Activated CD4-positive, alpha-beta T cell treated with anti-CD3 and anti-CD28 coated beads, Interleukin-10, Interleukin-2, amounts not matched to agents 100 ng/mL and 50 ng/mL, durations not matched to agents 16 hours and 8 hours (primary cell): ENCODE data around the gene RAP2A.

ENCODE experiments used
- DNase-seq: peaks from one replicate; pipeline ENCODE4 v3.0.0-alpha.2; 2020

The RAP2A gene

GRCh38 chr13:97456047-97456446, 22.1 kb downstream of the RAP2A start:
- DNase-seq, result no peak

DNA sequence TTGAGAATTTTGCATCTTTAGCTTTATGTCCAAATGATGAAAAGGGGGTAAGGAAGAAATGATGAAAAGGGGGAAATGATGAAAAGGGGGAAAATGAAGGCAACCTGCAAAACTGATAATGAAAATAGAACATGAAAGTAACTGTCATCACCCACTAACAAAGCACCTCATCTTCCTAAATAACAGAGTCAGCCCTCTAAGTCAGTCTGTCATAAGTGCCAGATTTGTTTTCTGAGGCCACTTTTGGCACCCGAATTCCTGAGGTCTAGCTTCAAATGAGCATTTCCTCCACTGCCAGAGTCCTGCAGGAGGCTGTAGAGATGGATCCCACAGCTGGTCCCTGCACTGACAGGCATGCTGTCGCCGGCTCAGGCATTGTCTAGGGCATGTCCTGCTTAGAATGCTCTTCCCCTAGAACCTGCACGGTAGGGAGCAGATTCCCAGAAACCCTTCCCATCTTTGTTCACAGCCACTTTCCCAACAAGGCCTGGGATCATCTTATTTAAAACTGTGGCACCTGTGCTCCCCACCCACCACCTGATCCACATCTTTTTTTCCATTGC, 25.3 kb downstream of the RAP2A start:
- no peak for DNase-seq

DNA sequence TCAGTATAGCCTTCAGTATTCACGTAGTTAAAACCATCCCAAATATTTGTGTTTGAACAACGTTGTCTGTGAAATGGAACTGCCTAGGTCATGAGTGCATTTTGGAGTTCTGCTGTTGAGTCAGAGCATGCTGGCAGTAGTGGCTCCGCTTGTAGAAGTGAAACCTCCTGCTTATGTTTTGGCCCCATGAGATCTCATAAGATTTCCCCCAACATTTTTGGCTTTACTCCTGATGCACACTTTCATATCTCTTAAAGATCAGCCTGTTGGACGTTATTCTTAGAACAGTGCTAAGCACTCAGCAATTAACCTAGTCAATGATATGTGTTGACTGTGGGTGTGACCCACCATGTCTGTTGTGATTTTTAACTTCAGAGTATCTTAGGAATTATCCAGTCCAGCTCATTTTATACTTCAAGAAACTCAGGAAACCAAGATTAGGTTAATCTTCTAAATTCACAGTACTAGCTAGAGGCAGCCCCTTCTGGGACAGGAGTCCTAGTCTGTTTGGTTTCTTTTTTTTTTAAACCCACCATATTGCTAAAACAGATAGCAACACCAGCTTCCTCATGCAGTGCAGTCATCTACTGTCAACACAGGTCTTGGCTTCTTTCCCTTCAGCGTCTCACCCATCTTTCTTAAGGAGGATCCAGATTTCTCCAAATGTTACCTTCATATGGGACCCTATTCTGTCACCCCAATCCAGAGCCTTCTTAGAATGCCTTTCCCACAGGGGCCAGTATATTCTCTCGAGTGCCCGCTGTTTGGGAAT, 26.2 kb downstream of the RAP2A start:
- peak; percentile 6 for DNase-seq

GRCh38 chr13:97460853-97461252, 26.9 kb downstream of the RAP2A start:
- DNase-seq, result no peak

- no peak for DNase-seq
Measured at GRCh38 chr13:97464561-97464960, 30.6 kb downstream of the RAP2A start.

- DNase-seq, result no peak
Measured at GRCh38 chr13:97466722-97467121, 32.8 kb downstream of the RAP2A start.

DNA sequence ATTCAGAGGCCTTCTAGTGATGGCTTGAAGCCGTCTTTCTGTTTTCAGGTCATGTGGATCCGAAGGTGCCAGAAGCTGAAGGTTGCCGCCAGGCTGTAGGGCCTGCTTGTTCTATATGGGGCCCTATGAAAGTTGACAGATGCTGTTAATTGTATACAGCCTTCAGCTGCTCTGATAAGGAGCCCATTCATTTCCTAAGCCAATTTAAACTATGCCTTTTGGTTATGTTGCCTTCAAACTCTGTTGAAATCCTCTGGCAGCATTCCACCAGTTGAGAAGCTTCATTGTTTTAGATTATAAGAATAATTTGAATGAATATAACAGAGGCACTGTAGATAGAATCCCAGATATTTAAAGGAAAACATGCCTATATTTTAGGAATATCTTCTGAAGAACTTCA, 34.4 kb downstream of the RAP2A start:
- no peak for DNase-seq

DNA sequence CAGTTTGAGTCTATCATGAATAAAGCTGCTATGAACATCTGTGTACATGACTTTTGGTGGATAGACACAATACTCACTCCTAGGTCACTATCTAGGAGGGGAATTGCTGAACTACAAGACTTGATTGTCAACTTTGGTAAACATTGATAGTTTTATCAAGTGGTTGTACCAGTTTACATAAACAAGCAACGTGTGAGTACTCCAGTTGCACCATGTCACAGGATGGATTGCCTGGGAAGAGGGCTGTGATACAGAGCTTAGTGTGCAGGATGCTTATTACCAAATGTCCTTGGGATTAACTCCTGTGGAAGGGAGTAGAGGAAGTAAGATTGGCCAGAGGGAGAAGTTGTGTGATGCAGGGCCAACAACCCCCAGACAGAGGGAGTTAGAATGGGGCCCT, 37.7 kb downstream of the RAP2A start:
- DNase-seq, result no peak

- no peak for DNase-seq
Measured at GRCh38 chr13:97474349-97474980, 40.5 kb downstream of the RAP2A start.

- DNase-seq, result no peak
Measured at GRCh38 chr13:97475011-97475410, 41.0 kb downstream of the RAP2A start.

DNA sequence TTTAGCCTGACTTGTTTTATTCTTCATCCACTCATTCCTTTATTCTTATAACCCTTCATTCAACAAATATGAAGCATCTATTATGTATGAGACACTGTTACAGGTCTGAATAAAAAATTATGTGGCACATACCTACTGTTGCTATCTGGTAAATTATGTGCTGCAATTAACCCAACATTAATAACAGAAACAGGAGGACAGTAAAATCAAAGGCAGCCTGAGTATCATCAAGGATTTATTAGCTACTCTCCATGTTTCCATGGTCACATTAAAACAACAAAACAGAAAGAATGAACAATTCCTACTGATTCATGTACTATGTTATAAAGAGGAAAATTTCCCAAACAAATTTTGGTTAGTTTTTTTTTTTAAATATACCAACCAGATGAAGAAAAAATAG, 43.9 kb downstream of the RAP2A start:
- DNase-seq, result no peak

GRCh38 chr13:97478247-97478646, 44.3 kb downstream of the RAP2A start:
- DNase-seq, result no peak

- no peak for DNase-seq
Measured at GRCh38 chr13:97483465-97483864, 49.5 kb downstream of the RAP2A start.

DNA sequence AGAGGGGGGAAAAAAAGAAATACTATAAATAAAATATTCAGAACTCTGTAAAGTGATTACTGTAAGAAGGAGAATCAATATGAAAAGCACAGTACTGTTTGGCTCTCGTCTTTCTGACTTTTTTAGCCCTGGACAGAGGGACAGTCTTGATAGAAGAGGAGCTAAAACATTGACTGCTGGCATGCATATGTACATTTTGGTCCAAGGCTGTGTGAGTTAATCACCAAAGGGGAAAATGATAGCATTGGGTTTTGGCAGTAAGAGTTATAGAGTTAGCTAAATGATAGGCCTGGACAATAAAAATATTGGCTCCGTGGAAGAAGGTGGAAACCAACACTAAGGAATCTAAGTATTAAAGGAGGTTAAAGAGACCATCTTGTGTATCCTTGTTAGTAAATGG, 50.3 kb downstream of the RAP2A start:
- DNase-seq, result no peak

DNA sequence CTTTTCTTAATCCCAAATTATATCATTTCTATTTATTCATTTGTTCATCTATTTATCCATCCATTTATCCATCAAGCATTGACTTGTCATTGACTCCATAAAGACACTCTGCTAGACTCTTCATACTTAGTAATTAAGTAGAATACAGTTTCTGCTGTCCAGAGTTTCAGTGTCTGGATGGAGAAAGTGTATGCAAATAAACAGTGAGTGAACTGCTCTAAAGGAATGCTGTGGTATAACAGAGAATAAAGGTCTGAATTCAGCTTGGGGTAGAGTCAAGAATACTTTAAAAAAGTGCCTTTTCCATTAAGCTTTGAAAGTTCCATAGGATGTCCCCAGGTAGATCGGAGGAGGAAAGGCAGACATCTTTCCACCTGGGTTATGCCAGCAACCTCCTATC, 51.4 kb downstream of the RAP2A start:
- DNase-seq, result no peak

GRCh38 chr13:97490702-97491307, 56.8 kb downstream of the RAP2A start:
- DNase-seq, result no peak

- DNase-seq, result no peak
Measured at GRCh38 chr13:97491452-97491851, 57.5 kb downstream of the RAP2A start.

DNA sequence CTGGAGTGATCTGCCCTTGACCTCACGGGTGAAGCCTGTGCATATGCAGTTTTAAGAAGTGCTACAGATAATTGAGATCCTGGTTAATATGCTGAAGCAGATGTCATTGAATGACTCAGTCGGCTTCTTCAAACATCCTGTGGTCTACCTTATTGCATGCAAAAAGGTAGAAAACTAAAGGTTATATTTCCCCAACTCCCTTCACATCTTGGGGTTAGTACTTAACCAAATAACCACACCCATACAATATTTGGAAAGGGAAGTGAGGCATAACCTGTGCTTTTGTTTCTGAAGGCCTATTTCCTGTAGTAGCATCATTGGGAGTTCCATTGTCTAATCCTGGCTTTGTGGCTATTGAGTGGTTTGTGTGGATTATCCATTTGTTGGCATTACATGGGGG, 58.3 kb downstream of the RAP2A start:
- DNase-seq, result peak; percentile 2

DNA sequence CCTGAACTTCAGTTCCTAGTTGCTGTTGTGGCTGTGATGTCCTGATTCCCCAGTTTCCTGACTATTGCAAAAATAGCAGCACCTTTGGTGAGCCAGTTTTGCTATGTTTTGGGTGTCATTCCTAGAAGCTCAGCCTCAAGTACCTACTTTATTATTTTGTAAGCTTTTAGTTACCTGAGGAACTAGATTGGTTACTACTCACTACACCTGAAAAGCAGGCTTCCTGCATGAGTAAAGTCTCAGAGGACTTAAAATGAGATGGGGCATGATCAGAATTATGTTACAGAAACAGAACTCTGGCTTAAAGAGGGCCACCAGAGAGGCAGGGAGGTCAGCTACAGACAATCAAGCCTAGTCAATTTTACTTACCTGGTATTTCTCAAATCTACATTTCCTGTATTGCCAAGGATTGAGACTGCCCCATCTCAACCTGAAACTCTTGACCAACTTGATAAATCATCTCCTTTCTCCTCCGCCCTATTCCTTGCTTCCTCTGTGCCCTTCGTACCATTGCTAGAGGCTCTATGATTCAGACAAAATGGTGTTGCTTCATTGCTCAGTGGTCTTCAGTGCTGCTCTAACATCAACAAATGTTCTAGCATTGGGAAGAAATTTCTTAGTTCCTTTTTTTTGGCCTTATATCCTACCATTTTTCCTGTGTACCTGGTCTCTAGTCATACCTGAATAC, 58.9 kb downstream of the RAP2A start:
- DNase-seq, result no peak

GRCh38 chr13:97493456-97493855, 59.5 kb downstream of the RAP2A start:
- no peak for DNase-seq

- no peak for DNase-seq
Measured at GRCh38 chr13:97495678-97496077, 61.7 kb downstream of the RAP2A start.

DNA sequence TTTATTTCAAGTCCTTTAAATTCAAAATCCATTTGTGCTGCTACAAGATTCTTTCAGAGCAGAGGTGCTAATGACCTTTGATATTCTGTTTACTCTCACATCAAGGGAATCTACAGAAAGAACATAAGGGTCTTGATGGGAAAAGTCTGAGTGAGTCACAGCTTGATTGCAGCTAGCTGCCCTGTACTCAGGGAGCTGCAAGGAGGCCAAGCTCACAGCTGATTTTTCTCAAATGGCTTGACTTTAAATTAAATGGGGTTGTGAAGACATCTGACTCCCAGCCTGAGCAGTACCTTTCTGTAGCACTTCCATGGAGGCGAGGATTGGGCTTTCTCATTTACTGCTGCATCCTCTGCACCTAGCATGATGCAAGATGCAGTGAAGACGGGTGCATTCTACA, 62.5 kb downstream of the RAP2A start:
- DNase-seq, result no peak

DNA sequence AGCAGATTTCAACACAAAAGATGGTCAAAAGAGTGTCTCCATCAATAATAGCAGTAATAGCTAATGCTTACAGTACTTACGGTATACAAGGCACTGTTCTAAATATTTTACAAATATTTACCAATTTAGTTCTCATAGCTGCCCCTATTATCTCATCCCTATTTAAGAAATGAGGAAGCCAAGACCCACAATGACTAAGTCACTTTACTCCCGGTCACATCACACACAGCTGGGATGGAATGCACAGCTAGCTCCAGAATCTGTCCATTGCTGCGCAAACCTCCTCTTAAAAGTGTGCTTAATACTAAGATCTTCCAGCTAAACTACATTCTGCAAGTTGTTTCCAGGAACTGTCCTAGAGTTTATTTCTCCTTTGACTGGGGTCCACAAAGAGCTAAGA, 63.4 kb downstream of the RAP2A start:
- DNase-seq, result no peak
